Left ventricle myocardium superior (tissue), 1 donor: ENCODE data around the gene ASAP3. TPM values are rescaled to one million over a fixed set of nuclear protein-coding genes. Genes with fewer than 3 reads are reported as not detected.

Experiments
- ATAC-seq: fragments of 200-7000 bp; cut with Tn5 transposase; one replicate; pipeline ENCODE4 v1.9.1; 2020; ENCODE audit warnings: mild to moderate bottlenecking, moderate library complexity
- DNase-seq: peaks from one replicate; pipeline ENCODE4 v3.0.0-alpha.2; 2020
- intact Hi-C: fragments of 100-400 bp; cut with micrococcal nuclease; formaldehyde crosslinking; loops from one replicate; pipeline ENCODE4 v1.11.0; 2022
- total RNA-seq: library from RNA; stranded (reverse); fragmentation: NEBNext Ultra II Directional; extraction: Animal tissue kit (Norgen Biotek cat#: 25700); gene quantifications from one replicate; pipeline ENCODE4 v1.2.1, GENCODE V29; 2021
- donor health status: DM: no; HTN: yes; CAD: no; lungs with severe emphysema.

ASAP3 gene
- total RNA-seq, 1 donor from 2014 or later = 47.3 TPM

- intact Hi-C loops = loop anchor here (10.0 kb wide), 1 partner anchor 62 kb away; the partner anchor contains the start of gene HNRNPR
- DNase-seq (no peak), ATAC-seq (peak; percentile 77)
Measured at GRCh38 chr1:23407016-23407630, 76.9 kb downstream of the ASAP3 start.

DNA sequence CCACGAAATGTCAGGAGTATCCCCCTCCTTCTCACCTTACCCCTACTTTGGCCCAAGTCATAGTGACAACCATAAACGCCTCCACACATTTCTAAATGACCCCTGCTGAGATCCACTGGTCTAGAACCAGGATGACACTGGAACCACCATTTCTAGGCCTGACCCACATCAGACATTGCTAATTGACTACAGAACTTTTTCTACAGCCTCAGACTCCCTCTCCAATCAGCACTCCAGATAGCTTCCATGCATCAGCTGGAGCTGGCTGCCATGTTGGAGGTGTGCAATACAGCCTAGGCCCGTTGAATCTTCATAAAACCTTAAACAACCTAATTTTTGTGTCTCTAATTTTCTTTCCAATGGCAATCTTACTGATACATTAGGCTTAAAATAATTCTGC is 78.0 kb downstream of the ASAP3 start:
- ATAC-seq (no peak), DNase-seq (no peak)
- intact Hi-C loops = loop anchor here (10.0 kb wide), 1 partner anchor 61 kb away; the partner anchor contains the start of gene HNRNPR

DNA sequence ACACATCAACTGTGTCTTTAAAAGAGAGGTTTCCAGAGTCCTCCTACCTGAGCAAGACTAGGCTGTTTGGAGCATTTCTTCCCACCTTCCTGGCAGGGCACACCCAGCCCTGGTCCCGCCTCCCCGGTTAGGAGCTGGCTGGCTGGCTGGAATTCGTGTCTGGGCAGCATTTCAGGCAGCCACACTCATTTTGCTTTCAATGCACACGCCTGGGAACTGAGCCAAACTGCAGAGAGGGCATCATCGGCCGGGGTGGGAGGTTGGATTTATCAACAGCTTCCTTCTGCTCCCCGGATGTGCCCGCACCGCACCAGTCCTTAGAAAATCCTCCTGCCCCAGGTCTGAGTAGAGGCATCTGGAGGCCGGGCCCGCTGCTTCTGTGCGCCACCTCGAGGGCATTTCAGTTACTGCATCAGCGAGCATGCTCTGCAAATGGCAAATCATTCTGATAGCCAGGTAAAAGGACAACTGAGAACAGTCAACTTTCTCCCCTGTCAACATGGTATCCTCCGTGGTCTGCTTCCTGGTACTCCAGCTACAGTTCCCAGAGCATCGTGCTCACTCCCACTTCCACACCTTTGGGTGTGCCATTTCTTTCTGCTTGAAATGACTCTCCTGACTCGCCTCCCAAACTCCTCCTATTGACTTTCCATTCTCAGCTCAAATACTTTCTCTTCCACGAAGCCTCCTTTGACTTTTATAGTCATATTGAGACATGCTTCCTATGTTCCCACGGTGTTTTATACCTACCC is 80.1 kb downstream of the ASAP3 start:
- ATAC-seq = peak; percentile 87
- DNase-seq = peak; percentile 91
- intact Hi-C loops = loop anchor here (10.0 kb wide), 1 partner anchor 59 kb away; the partner anchor contains the start of gene HNRNPR

DNA sequence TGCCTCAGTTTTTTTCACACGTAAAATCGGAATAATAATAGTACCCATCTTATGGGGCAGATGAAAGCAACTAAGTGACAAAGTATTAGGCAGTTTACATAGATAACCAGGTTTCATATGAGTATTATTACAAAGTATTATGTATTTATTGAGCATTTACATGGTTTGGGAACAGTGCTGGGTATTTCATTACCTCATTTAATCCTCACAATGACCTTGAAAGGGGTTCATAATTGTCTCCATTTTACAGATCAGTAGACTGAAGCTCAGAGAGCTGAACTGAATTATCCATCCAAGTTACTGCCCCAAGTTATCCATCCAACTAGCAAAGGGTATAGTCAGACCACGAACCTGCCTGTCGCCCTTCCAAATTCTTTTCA is 80.6 kb downstream of the ASAP3 start:
- ATAC-seq = no peak

DNA sequence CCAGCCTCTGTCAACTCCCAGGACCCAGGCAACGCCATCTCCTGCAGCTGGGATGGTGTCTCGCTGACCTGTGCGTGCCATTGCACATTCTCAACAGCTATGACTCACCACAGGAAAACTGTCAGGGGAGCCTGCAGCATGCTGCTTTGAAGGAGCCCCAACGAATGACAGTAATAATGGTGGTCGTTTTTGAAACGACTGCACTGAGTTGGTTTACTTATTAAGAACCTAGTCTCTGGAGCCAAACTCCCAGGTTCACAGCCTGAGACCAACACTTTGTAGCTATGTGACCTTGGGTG is 81.0 kb downstream of the ASAP3 start:
- intact Hi-C loops = loop anchor here (10.0 kb wide), 1 partner anchor 58 kb away; the partner anchor contains the start of gene HNRNPR
- ATAC-seq = peak; percentile 6
- no peak for DNase-seq

More for the DNA sequence above, 80.6 kb downstream of the ASAP3 start:
- DNase-seq = no peak
- intact Hi-C loops = loop anchor here (10.0 kb wide), 1 partner anchor 59 kb away; the partner anchor contains the start of gene HNRNPR

DNA sequence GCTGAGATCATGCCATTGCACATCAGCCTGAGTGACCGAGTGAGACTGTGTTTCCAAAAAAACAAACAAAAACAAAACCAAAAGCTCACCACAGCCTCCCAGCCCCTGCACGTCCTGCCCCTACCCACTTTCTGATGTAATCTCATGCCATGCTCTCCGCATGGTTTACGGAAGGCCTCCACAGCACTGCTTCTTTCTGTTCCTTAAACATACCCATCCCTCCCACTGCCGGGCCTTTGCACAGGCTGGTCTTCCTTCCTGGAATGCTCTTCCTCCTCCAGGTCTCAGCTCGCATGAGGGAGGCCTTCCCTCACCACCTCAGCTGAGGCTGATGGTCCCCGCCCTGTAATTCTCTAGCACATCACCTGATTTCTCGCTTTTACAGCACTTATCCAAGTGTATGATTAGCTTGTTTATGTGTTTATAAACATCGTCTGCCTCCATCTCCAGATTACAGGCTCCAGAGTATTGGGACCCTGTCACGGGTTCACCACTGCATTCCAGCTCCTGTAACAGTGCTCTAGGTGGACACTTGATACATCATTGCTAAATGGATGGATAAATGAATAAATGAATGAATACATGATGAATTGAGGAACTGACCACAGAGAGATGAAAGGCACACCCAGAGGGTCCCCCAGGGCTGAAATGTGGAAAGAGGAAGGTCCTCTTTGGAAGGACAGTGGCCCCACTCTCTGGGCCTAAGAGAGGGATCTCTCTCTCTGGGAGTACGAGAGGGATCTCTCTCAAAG is 81.5 kb downstream of the ASAP3 start:
- intact Hi-C loops = loop anchor here (10.0 kb wide), 1 partner anchor 58 kb away; the partner anchor contains the start of gene HNRNPR
- peak; percentile 35 for DNase-seq
- no peak for ATAC-seq

DNA sequence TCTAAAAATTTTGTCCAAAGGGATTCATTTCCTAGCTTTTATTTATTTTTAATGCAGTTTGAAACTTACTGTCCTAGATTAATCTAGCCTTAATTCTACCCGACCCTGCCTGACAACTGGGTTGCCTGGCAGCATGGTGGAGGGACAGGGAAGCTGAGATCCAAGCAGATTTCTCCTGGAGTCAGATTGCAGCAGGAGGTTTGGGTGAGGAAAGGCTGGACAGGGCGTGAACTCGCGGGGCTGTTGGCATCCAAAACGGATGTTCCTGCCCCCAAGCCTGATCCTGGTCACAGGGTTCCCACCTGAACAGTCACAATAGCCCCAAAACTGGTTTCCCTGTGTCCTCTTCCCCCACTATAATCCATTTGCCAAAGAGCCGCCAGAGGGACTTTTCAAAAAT is 82.7 kb downstream of the ASAP3 start:
- intact Hi-C loops = loop anchor here (10.0 kb wide), 1 partner anchor 57 kb away; the partner anchor contains the start of gene HNRNPR
- ATAC-seq (no peak), DNase-seq (no peak)

DNA sequence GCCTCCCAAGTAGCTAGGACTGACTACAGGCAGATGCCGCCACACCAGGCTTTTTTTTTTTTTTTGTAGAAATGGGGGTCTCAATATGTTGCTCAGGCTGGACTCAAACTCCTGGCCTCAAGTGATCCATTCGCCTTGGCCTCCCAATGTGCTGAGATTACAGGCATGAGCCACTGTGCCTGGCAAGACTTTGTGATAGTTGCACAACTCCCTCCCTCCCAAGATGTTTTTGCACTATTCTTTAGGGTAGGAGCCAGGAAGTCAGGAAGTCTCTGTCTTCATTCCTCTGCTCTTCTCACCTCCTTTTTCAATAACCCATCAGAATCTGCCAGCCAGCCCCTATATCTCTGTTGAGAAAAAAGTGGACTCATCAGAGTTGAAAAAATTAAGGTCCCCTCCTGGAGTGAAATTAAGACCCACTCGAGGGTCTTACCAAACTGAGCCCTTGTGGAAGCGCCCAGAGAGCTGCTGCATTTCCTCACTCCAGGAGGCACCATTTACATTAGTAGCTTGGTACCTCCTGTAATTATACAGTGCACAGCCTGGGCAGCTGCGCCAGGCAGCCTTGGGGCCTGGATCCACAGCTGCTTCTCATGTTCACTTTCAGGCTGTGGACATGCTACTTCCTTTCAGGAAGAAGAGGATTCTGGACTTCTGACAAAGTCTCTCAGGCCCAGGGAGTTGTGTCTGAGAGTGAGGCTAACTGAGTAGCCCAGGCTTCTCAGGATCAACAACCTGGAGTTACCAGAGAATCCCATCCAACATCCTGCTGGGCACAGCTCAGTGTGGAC is 83.5 kb downstream of the ASAP3 start:
- peak; percentile 33 for ATAC-seq
- intact Hi-C loops = loop anchor here (10.0 kb wide), 1 partner anchor 56 kb away; the partner anchor contains the start of gene HNRNPR
- DNase-seq = peak; percentile 59

DNA sequence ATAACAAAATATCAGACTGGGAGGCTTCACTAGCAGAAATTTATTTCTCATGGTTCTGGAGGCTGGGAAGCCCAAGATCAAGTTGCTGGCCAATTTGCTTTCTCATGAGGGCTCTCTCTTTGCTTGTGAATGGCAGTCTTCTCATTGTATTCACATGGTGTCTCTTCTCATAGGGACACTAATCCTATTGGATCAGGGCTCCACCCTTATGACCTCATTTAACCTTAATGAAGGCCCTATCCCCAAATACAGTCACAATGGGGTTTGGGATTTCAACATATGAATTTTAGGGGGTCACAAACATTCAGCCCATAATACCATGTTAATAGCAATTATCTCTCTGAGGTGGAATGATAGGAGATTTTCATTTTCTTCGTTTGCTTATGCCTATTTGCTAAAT is 84.8 kb downstream of the ASAP3 start:
- no peak for DNase-seq
- intact Hi-C loops = no loop called here

DNA sequence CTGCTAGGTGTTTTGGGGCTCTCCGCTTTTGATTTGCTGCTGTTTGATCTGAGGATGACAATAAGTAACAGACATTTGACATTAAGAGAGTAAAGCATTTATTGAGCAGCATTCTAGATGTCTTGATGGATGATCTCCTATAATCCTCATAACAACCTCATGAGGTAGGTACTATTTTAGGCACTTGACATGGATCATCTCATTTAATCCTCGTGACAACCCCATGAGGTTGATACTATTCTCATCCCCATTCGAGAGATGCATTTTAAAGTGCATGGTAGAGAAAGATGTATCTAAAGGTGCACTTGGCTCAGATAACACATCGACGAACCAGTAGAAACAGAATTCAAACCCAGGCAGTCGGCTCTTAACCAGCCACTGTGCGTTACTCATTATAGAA is 86.1 kb downstream of the ASAP3 start:
- ATAC-seq (no peak), DNase-seq (no peak)
- intact Hi-C loops = no loop called here

More for the DNA sequence above, 84.8 kb downstream of the ASAP3 start:
- no peak for ATAC-seq

GRCh38 chr1:23396380-23396779 is 87.6 kb downstream of the ASAP3 start:
- ATAC-seq (no peak), DNase-seq (no peak)
- intact Hi-C loops = no loop called here

- intact Hi-C loops = no loop called here
- DNase-seq (no peak), ATAC-seq (no peak)
Measured at GRCh38 chr1:23395849-23396248, 88.1 kb downstream of the ASAP3 start.

DNA sequence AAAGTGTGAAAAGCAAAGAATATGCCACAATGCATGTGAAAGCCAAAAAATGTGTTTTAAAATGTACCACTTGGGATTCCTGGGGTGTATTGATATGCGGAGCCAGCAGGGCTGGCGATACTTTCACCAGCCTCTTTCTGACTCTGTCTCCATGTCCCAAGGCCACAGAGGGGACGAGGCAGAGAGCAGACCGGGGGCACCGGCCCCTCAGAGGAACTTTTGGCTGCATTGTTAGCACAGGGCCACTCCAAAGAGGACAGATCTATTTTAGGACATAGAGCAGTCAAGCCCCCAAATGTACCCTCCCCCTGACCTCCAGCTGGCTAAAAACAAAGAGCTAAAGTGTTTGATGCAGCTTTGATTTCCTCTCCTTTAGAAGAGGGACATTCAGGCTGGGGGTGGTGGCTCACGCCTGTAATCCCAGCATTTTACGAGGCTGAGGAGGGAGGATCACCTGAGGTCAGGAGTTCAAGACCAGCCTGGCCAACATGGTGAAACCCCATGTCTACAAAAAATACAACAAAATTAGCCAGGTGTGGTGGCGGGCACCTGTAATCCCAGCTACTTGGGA is 88.7 kb downstream of the ASAP3 start:
- DNase-seq (peak; percentile 42), ATAC-seq (peak; percentile 12)
- intact Hi-C loops = no loop called here

GRCh38 chr1:23394684-23395083 is 89.3 kb downstream of the ASAP3 start:
- DNase-seq (peak; percentile 89), ATAC-seq (peak; percentile 86)
- intact Hi-C loops = no loop called here

DNA sequence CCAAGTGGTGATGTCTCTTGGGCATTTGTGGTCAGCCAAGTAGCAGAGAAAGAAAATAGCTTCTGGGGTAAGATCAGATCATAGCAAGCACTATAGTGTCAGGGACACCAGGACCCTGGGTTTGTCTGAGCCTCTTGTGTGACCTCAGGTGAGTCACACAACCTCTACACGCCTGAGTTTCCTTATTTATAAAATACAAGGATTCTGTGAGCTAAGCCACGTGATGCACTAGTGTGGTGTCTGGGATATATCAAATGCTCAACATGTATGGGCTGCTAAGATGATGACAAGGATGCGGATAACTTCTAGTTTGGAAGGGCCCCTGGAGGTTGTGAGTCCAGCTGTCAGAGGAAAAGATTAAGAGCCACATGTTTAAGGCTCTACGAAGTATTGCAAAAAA is 89.8 kb downstream of the ASAP3 start:
- DNase-seq (no peak), ATAC-seq (peak; percentile 75)
- intact Hi-C loops = no loop called here

- intact Hi-C loops = no loop called here
- peak; percentile 74 for ATAC-seq
- DNase-seq = peak; percentile 83
Measured at GRCh38 chr1:23393706-23394105, 90.3 kb downstream of the ASAP3 start.

DNA sequence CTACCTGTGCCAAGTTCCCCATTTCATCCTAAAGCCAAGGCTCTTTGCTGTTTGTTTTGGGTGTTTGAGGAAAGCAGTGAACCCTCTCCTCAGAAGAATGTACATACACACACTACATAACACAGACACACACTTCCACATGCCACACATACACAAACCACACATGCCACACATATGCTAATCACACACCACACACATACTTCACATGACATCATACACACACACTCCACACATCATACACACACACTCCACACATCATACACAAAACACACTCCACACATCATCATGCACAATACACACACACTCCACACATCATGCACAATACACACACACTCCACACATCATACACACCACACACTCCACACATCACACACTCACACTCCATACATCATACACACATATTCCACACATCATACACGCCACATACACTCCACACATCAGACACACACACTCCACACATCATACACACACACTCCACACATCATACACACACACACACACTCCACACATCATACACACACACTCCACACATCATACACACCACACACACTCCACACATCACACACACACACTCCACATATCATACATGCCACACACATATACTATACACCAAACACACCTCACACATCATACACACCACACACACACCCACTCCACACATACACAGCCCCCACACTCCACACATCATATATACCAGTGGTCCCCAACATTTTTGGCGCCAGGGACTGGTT is 91.7 kb downstream of the ASAP3 start:
- intact Hi-C loops = no loop called here
- ATAC-seq (no peak), DNase-seq (no peak)

- ATAC-seq (no peak), DNase-seq (no peak)
- intact Hi-C loops = no loop called here
Measured at GRCh38 chr1:23389837-23390321, 94.1 kb downstream of the ASAP3 start.
